CD4-positive, CD25-positive, alpha-beta regulatory T cell (primary cell): ENCODE results near the gene DNAJC6. TPM values are rescaled to one million over a fixed set of nuclear protein-coding genes. Genes with fewer than 3 reads are reported as not detected.
A peak's percentile ranks its signal among the peaks of the same experiment; 100 is the strongest.

ENCODE experiments used
- ATAC-seq, 2 donors: fragments of 150-1000 bp; cut with Tn5 transposase; one replicate each; pipeline ENCODE4 v1.10.0; 2021; ENCODE audit warnings: low read depth in 2 of 2, moderate number of reproducible peaks in 2 of 2, moderate library complexity in 1 of 2
- DNase-seq, 3 donors: peaks; one replicate each; pipeline versions ENCODE4 v3.0.0 to v3.0.0-alpha.2; 2012 to 2022; ENCODE audit warnings: mixed read lengths in 1 of 3
- H3K27ac ChIP-seq: one replicate; pipeline ENCODE4 v1.7.0; 2013; ENCODE audit warnings: mild to moderate bottlenecking, low read length; ENCODE audit not compliant: insufficient read depth, poor library complexity, severe bottlenecking
- H3K27me3 ChIP-seq: one replicate; pipeline ENCODE4 v1.7.0; 2013; ENCODE audit warnings: low read length; ENCODE audit not compliant: control insufficient read depth, insufficient read depth
- H3K36me3 ChIP-seq: one replicate; pipeline ENCODE4 v1.7.0; 2013; ENCODE audit warnings: mild to moderate bottlenecking, low read length, moderate library complexity; ENCODE audit not compliant: control insufficient read depth, insufficient read depth
- H3K4me1 ChIP-seq: 2 replicates; pipeline ENCODE4 v1.7.0; 2013; ENCODE audit warnings: mild to moderate bottlenecking, low read length; ENCODE audit not compliant: insufficient read depth, control insufficient read depth, poor library complexity, severe bottlenecking
- H3K4me3 ChIP-seq: one replicate; pipeline ENCODE4 v1.7.0; 2013; ENCODE audit warnings: low read depth, mild to moderate bottlenecking, low read length, moderate library complexity
- H3K9me3 ChIP-seq, 2 experiments: 1 replicate in 1 of 2; 2 replicates in 1 of 2; pipeline ENCODE4 v1.7.0; 2013; ENCODE audit warnings: low read length in 2 of 2, mild to moderate bottlenecking in 1 of 2, moderate library complexity in 1 of 2; ENCODE audit not compliant: control insufficient read depth in 2 of 2
- H3K27ac Mint-ChIP-seq, 3 donors: one replicate each; pipeline ENCODE4 v1.8.0; 2020 to 2022; ENCODE audit warnings: mild to moderate bottlenecking in 3 of 3, mixed read lengths in 3 of 3, moderate library complexity in 2 of 3
- H3K27me3 Mint-ChIP-seq: one replicate; pipeline ENCODE4 v1.8.0; 2022; ENCODE audit warnings: mild to moderate bottlenecking, mixed read lengths
- H3K36me3 Mint-ChIP-seq: one replicate; pipeline ENCODE4 v1.8.0; 2020; ENCODE audit warnings: mixed read lengths
- H3K4me1 Mint-ChIP-seq, 4 donors: one replicate each; pipeline ENCODE4 v1.8.0; 2020 to 2022; ENCODE audit warnings: mixed read lengths in 4 of 4, mild to moderate bottlenecking in 1 of 4
- H3K4me3 Mint-ChIP-seq, 4 donors: one replicate each; pipeline ENCODE4 v1.8.0; 2020 to 2022; ENCODE audit warnings: mild to moderate bottlenecking in 4 of 4, mixed read lengths in 4 of 4, moderate library complexity in 3 of 4
- H3K9me3 Mint-ChIP-seq, 7 donors: one replicate each; pipeline ENCODE4 v1.8.0; 2020 to 2022; ENCODE audit warnings: mixed read lengths in 7 of 7, mild to moderate bottlenecking in 3 of 7, moderate library complexity in 2 of 7
- polyA plus RNA-seq, 4 donors: library from polyadenylated mRNA; unstranded; fragments of 300-500 nt; fragmentation: Illumina TruSeq; gene quantifications; one replicate each; pipeline ENCODE4 v1.2.3, GENCODE V29; 2021
- total RNA-seq: library from RNA; stranded (reverse); gene quantifications from one replicate; pipeline ENCODE4 v1.2.3, GENCODE V29; 2022

Gene DNAJC6
- total and polyA plus RNA-seq, 5 donors from 2014 or later: 0.07 to 1.9 (median 0.82) TPM; not detected in 1

GRCh38 chr1:65308781-65309303 lies 501 bp upstream of the DNAJC6 start:
- no peaks in the 10 kb centered on the region for H3K36me3 ChIP-seq
- Mint-ChIP-seq H3K36me3 (no peaks in the 10 kb centered on the region), H3K4me3 (peak overlapping the region in 2 of 4 donors; percentile 0 to 19), H3K27ac (no peak overlapping the region), H3K27me3 (peaks cover 55% of the 10 kb centered on the region), H3K9me3 (peaks cover 0 to 4% (median 0%) of the 10 kb centered on the region in 7 donors), H3K4me1 (peaks cover 0 to 8% (median 4%) of the 10 kb centered on the region in 4 donors)
- no peak overlapping the region for H3K4me3 ChIP-seq
- no peak overlapping the region for H3K27ac ChIP-seq
- H3K4me1 ChIP-seq: peaks cover 4% of the 10 kb centered on the region
- no peak for ATAC-seq
- H3K9me3 ChIP-seq: peaks cover 0 to 1% of the 10 kb centered on the region in 2 experiments
- H3K27me3 ChIP-seq: peaks cover 23% of the 10 kb centered on the region
- no peak for DNase-seq

DNA sequence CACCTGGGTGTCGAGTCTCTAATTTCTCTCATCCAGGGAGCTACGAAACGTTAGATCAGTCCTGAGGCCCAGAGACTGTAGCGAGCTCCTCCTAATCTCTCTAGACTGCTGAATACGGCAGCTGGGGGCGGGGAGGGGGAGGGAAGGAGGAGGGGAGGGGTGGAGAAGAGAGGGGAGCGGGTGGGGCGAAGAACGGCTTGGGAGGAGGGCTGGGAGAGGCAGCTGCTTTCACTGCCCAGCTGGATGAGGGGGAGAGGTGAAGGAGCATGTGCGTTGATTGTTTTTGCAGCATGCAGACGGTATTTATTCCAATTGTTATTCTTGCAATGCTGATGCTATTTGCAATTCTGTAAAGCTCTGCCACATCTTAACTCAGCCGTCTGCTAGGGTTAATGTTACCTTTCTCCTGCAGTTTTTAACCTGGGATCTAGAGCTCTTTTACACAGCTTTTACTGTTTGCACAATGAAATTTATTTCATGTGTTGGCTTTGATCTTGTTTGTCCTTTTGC lies 790 bp downstream of the DNAJC6 start:
- H3K27me3 Mint-ChIP-seq: peaks cover 58% of the 10 kb centered on the region
- ATAC-seq: no peak
- H3K36me3 Mint-ChIP-seq: no peaks in the 10 kb centered on the region
- H3K27ac ChIP-seq: no peak overlapping the region
- H3K9me3 ChIP-seq: peaks cover 0 to 1% of the 10 kb centered on the region in 2 experiments
- peaks cover 0 to 8% (median 4%) of the 10 kb centered on the region in 4 donors for H3K4me1 Mint-ChIP-seq
- H3K27ac Mint-ChIP-seq: no peak overlapping the region
- H3K4me3 ChIP-seq: no peak overlapping the region
- no peaks in the 10 kb centered on the region for H3K36me3 ChIP-seq
- DNase-seq: no peak
- peaks cover 19% of the 10 kb centered on the region for H3K27me3 ChIP-seq
- peaks cover 0 to 4% (median 0%) of the 10 kb centered on the region in 7 donors for H3K9me3 Mint-ChIP-seq
- peaks cover 4% of the 10 kb centered on the region for H3K4me1 ChIP-seq
- H3K4me3 Mint-ChIP-seq: peak overlapping the region in 1 of 4 donors; percentile 30

DNA sequence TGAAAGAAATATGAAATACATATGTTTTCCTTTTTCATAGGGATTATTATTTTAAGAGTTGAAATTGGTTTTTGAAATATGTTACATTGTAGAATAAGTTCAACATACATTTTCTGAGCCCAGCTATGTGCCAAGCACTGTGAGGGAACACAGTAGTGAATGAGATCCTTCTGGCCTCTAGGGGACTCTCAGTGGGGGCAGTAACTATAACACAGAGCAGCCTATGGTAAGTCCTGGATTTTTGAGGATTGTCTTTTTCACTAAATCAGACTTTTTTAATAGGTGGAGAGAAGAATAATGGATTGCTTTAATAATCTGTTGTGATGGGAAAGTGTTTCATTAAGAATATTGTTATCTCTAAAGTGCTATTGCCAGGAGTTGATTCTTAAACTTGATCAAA lies 2.4 kb downstream of the DNAJC6 start:
- H3K9me3 Mint-ChIP-seq: peaks cover 0 to 4% (median 0%) of the 10 kb centered on the region in 7 donors
- peaks cover 0 to 8% (median 4%) of the 10 kb centered on the region in 4 donors for H3K4me1 Mint-ChIP-seq
- DNase-seq (no peak), ATAC-seq (no peak)
- Histone ChIP-seq H3K4me1 (peaks cover 4% of the 10 kb centered on the region), H3K27me3 (peaks cover 18% of the 10 kb centered on the region), H3K4me3 (no peak overlapping the region), H3K36me3 (no peaks in the 10 kb centered on the region), H3K27ac (no peak overlapping the region), H3K9me3 (peaks cover 0 to 1% of the 10 kb centered on the region in 2 experiments)
- H3K27me3 Mint-ChIP-seq: peaks cover 46% of the 10 kb centered on the region
- H3K36me3 Mint-ChIP-seq: no peaks in the 10 kb centered on the region
- H3K27ac Mint-ChIP-seq: no peak overlapping the region
- H3K4me3 Mint-ChIP-seq: no peak overlapping the region

DNA sequence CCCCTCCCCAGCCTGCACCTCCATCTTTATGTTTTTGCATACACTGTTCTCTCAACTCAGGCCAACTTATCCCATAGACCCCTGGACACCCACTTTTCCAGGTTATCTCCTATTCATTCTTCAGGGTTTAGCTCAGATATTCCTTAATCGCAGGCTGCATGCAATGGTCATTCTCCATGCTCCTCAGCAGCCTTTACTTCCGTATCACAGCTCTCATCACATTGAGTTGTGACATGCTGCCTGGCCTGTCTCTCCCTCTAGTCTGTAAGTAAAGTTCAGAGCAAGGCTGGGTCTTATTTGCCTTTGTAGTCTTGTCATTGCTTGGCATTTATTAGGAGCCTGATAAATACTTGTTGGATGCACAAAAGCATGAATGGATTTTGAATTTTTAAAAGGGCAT lies 6.9 kb downstream of the DNAJC6 start:
- no peak overlapping the region for H3K27ac ChIP-seq
- no peak overlapping the region for H3K27ac Mint-ChIP-seq
- no peak for ATAC-seq

GRCh38 chr1:65317866-65318653 lies 8.7 kb downstream of the DNAJC6 start:
- no peak overlapping the region for H3K27ac Mint-ChIP-seq
- H3K9me3 Mint-ChIP-seq: peaks cover 0 to 9% (median 4%) of the 10 kb centered on the region in 7 donors
- Histone ChIP-seq H3K9me3 (peaks cover 0 to 2% of the 10 kb centered on the region in 2 experiments), H3K27me3 (peaks cover 3% of the 10 kb centered on the region), H3K4me1 (no peaks in the 10 kb centered on the region), H3K27ac (no peak overlapping the region), H3K4me3 (no peak overlapping the region), H3K36me3 (no peaks in the 10 kb centered on the region)
- H3K27me3 Mint-ChIP-seq: peaks cover 4% of the 10 kb centered on the region
- H3K36me3 Mint-ChIP-seq: no peaks in the 10 kb centered on the region
- no peak for DNase-seq
- H3K4me3 Mint-ChIP-seq: no peak overlapping the region
- ATAC-seq: no peak
- no peaks in the 10 kb centered on the region for H3K4me1 Mint-ChIP-seq

More for the DNA sequence above, 6.9 kb downstream of the DNAJC6 start:
- Mint-ChIP-seq H3K36me3 (no peaks in the 10 kb centered on the region), H3K4me3 (no peak overlapping the region), H3K27me3 (peaks cover 17% of the 10 kb centered on the region), H3K9me3 (peaks cover 0 to 9% (median 4%) of the 10 kb centered on the region in 7 donors), H3K4me1 (no peaks in the 10 kb centered on the region)
- Histone ChIP-seq H3K27me3 (peaks cover 3% of the 10 kb centered on the region), H3K36me3 (no peaks in the 10 kb centered on the region), H3K4me1 (no peaks in the 10 kb centered on the region), H3K4me3 (no peak overlapping the region), H3K9me3 (peaks cover 0 to 2% of the 10 kb centered on the region in 2 experiments)
- no peak for DNase-seq

- Mint-ChIP-seq H3K36me3 (no peaks in the 10 kb centered on the region), H3K27ac (no peak overlapping the region), H3K4me1 (no peaks in the 10 kb centered on the region), H3K27me3 (peaks cover 4% of the 10 kb centered on the region), H3K4me3 (no peak overlapping the region), H3K9me3 (peaks cover 0 to 9% (median 4%) of the 10 kb centered on the region in 7 donors)
- peaks cover 0 to 2% of the 10 kb centered on the region in 2 experiments for H3K9me3 ChIP-seq
- no peaks in the 10 kb centered on the region for H3K36me3 ChIP-seq
- H3K27me3 ChIP-seq: peaks cover 3% of the 10 kb centered on the region
- ATAC-seq: no peak
- DNase-seq: no peak
- no peak overlapping the region for H3K27ac ChIP-seq
- no peak overlapping the region for H3K4me3 ChIP-seq
- H3K4me1 ChIP-seq: no peaks in the 10 kb centered on the region
These were observed 9.8 kb downstream of the DNAJC6 start for GRCh38 chr1:65319141-65319540.

- Histone ChIP-seq H3K4me1 (no peaks in the 10 kb centered on the region), H3K4me3 (no peak overlapping the region), H3K27me3 (peaks cover 3% of the 10 kb centered on the region), H3K36me3 (no peaks in the 10 kb centered on the region), H3K27ac (no peak overlapping the region), H3K9me3 (peaks cover 0 to 2% of the 10 kb centered on the region in 2 experiments)
- ATAC-seq (no peak), DNase-seq (no peak)
- peaks cover 0 to 9% (median 4%) of the 10 kb centered on the region in 7 donors for H3K9me3 Mint-ChIP-seq
- no peak overlapping the region for H3K27ac Mint-ChIP-seq
- H3K4me1 Mint-ChIP-seq: no peaks in the 10 kb centered on the region
- H3K36me3 Mint-ChIP-seq: no peaks in the 10 kb centered on the region
- H3K4me3 Mint-ChIP-seq: no peak overlapping the region
- no peaks in the 10 kb centered on the region for H3K27me3 Mint-ChIP-seq
These were observed 10.4 kb downstream of the DNAJC6 start for GRCh38 chr1:65319754-65320153.
